Measurements from ENCODE around the gene F7.

DNA sequence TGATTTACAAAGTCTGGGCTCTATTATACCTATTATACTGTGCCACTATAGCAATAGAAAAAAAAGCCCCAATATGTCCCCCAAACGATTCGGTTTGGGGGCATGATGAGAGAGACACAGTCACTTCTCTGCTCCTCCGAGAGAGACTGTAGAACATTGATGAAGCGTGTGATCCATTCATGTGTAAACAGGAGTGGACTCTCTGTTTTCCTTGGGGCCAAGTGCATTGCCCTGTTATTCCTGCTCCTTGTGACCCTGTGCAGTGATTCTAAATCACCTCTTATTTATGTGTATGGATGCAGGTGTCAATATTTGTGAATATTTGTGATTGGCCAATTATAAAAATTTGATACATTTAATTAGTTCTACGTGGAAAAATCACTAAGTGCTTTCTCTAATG is 34.0 kb downstream of the F7 start:
- TF ChIP-seq POLR2A (IDR thresholded peaks at IDR 0.05), result no peak
- TF ChIP-seq, protein P1, sequence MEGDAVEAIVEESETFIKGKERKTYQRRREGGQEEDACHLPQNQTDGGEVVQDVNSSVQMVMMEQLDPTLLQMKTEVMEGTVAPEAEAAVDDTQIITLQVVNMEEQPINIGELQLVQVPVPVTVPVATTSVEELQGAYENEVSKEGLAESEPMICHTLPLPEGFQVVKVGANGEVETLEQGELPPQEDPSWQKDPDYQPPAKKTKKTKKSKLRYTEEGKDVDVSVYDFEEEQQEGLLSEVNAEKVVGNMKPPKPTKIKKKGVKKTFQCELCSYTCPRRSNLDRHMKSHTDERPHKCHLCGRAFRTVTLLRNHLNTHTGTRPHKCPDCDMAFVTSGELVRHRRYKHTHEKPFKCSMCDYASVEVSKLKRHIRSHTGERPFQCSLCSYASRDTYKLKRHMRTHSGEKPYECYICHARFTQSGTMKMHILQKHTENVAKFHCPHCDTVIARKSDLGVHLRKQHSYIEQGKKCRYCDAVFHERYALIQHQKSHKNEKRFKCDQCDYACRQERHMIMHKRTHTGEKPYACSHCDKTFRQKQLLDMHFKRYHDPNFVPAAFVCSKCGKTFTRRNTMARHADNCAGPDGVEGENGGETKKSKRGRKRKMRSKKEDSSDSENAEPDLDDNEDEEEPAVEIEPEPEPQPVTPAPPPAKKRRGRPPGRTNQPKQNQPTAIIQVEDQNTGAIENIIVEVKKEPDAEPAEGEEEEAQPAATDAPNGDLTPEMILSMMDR (IDR thresholded peaks at IDR 0.05 in 4 of 5, conservative IDR thresholded peaks at IDR 0.05 in 1 of 5), result no peak
